ENCODE measurements around the gene MAGI2.
"Not testable (repeated sequence)": the region's sequence is repeated elsewhere in the genome, so short reads cannot be mapped to it uniquely, and the experiment has no call there.

Gene MAGI2

DNA sequence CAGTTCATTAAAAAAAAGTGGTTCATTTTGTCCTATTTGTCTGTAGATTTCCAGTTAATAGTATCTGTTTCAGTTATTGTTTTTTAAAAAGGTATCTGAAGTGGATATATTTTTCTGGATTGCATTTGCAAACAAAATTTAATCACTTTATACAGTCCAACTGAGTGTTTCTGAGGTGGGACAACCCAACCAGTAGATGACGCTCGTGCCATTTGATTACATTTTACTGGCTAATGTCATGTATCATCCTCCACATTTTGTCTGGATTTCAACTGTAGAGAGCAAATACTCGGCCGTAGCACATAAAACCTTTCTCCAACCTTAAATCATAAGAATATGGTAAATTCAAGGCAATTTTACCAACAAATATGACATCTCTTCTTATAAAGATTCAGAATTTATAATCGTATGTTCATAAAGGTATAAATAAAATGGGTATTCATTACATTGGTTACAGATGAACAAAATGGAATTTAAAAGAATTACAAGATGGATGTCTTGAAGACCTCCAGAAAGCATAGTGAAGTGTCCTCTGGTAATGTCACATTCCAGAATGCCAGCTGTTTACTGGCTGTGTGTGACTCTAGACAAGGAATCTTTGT is 865.9 kb downstream of the MAGI2 start:
- Histone ChIP-seq H3K9me2 (replicated peaks; ENCODE audit: low read depth, low read length) (no peaks in the 10 kb centered on the region), H3K36me3 (ENCODE audit: insufficient read depth, low read length) (no peaks in the 10 kb centered on the region), H3F3A (ENCODE audit: low read depth) (no peaks in the 10 kb centered on the region), H3K4me1 (ENCODE audit: insufficient read depth, low read length, poor library complexity, severe bottlenecking) (no peaks in the 10 kb centered on the region), H3K4me2 (ENCODE audit: low read depth, low read length, poor library complexity, severe bottlenecking) (no peak overlapping the region), H3K27me3 (ENCODE audit: insufficient read depth, low read length, poor library complexity, severe bottlenecking) (no peaks in the 10 kb centered on the region), H3K9me3 (ENCODE audit: insufficient read depth, low read depth, low read length) (no peaks in the 10 kb centered on the region), H3K9ac (ENCODE audit: low read depth, low read length, poor library complexity, severe bottlenecking) (no peak overlapping the region), H4K20me1 (ENCODE audit: insufficient read depth, low read length, poor library complexity, severe bottlenecking) (no peaks in the 10 kb centered on the region), H2AFZ (ENCODE audit: low read length) (no peak overlapping the region), H3K4me3 (ENCODE audit: low read length, poor library complexity, severe bottlenecking) (no peak overlapping the region), H3K79me2 (ENCODE audit: insufficient read depth, low read length) (no peaks in the 10 kb centered on the region)
- TF ChIP-seq, protein P1, sequence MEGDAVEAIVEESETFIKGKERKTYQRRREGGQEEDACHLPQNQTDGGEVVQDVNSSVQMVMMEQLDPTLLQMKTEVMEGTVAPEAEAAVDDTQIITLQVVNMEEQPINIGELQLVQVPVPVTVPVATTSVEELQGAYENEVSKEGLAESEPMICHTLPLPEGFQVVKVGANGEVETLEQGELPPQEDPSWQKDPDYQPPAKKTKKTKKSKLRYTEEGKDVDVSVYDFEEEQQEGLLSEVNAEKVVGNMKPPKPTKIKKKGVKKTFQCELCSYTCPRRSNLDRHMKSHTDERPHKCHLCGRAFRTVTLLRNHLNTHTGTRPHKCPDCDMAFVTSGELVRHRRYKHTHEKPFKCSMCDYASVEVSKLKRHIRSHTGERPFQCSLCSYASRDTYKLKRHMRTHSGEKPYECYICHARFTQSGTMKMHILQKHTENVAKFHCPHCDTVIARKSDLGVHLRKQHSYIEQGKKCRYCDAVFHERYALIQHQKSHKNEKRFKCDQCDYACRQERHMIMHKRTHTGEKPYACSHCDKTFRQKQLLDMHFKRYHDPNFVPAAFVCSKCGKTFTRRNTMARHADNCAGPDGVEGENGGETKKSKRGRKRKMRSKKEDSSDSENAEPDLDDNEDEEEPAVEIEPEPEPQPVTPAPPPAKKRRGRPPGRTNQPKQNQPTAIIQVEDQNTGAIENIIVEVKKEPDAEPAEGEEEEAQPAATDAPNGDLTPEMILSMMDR (conservative IDR thresholded peaks at IDR 0.05; ENCODE audit: low read length), result peak; percentile 50
- TF ChIP-seq EZH2phosphoT487 (IDR thresholded peaks at IDR 0.05; ENCODE audit: borderline replicate concordance), result no peak

DNA sequence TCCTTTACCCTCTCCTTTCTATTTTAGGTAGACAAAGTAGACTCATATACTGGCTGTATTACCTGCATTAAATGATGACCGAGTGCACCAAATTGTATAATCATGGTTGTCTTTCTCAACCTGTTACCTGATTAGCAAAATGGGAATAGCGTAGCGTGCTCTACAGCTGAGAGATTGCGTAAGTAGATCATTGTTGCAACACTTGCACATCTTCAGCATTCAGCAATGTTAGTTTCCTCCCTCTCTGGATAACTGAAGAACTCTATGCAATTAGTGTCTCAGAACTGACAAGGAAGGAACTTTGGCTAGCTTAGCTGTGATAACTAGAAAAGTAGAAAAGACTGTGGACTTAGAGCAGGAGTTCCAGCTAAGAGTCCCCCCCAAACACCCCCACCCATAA is 867.5 kb downstream of the MAGI2 start:
- Histone ChIP-seq H3F3A (ENCODE audit: low read depth) (no peaks in the 10 kb centered on the region), H3K4me3 (ENCODE audit: low read length, poor library complexity, severe bottlenecking) (no peak overlapping the region), H3K4me2 (ENCODE audit: low read depth, low read length, poor library complexity, severe bottlenecking) (no peak overlapping the region), H3K9me2 (replicated peaks; ENCODE audit: low read depth, low read length) (no peaks in the 10 kb centered on the region), H3K79me2 (ENCODE audit: insufficient read depth, low read length) (no peaks in the 10 kb centered on the region), H3K4me1 (ENCODE audit: insufficient read depth, low read length, poor library complexity, severe bottlenecking) (no peaks in the 10 kb centered on the region), H3K9me3 (ENCODE audit: insufficient read depth, low read depth, low read length) (no peaks in the 10 kb centered on the region), H3K36me3 (ENCODE audit: insufficient read depth, low read length) (no peaks in the 10 kb centered on the region), H3K27me3 (ENCODE audit: insufficient read depth, low read length, poor library complexity, severe bottlenecking) (no peaks in the 10 kb centered on the region), H2AFZ (ENCODE audit: low read length) (no peak overlapping the region), H4K20me1 (ENCODE audit: insufficient read depth, low read length, poor library complexity, severe bottlenecking) (no peaks in the 10 kb centered on the region), H3K9ac (ENCODE audit: low read depth, low read length, poor library complexity, severe bottlenecking) (no peak overlapping the region)
- TF ChIP-seq EZH2phosphoT487 (IDR thresholded peaks at IDR 0.05; ENCODE audit: borderline replicate concordance), result no peak
- TF ChIP-seq, protein P1 (conservative IDR thresholded peaks at IDR 0.05; ENCODE audit: low read length), result no peak

DNA sequence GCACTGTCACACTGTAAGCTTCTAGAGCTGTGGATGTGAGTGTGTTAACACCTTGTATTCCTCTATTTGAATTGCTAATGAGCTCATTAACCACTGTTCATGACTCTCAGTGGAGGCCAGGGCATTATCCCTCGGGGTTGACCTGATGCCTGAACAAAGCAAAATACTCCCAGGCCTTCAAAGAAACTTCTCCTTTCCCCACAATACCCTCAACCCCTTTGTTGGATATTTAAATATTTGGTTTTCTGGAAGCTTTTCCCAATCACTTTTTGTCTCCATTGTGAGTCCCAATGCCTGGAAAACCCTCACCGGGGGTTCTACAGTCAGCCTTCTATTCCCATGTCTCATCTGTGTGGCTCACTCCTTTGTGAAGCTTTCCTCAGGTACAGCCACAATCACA is 874.8 kb downstream of the MAGI2 start:
- H3K27me3 ChIP-seq (ENCODE audit: insufficient read depth, low read length, poor library complexity, severe bottlenecking), result no peaks in the 10 kb centered on the region
- H3K4me3 ChIP-seq (ENCODE audit: low read length, poor library complexity, severe bottlenecking), result no peak overlapping the region
- H3K9ac ChIP-seq (ENCODE audit: low read depth, low read length, poor library complexity, severe bottlenecking), result no peak overlapping the region
- no peak overlapping the region for H3K4me2 ChIP-seq (ENCODE audit: low read depth, low read length, poor library complexity, severe bottlenecking)
- no peak overlapping the region for H2AFZ ChIP-seq (ENCODE audit: low read length)
- H3K9me2 ChIP-seq (replicated peaks; ENCODE audit: low read depth, low read length), result no peaks in the 10 kb centered on the region
- H3K9me3 ChIP-seq (ENCODE audit: insufficient read depth, low read depth, low read length), result no peaks in the 10 kb centered on the region
- no peaks in the 10 kb centered on the region for H4K20me1 ChIP-seq (ENCODE audit: insufficient read depth, low read length, poor library complexity, severe bottlenecking)
- H3K4me1 ChIP-seq (ENCODE audit: insufficient read depth, low read length, poor library complexity, severe bottlenecking), result no peaks in the 10 kb centered on the region
- TF ChIP-seq, protein P1 (conservative IDR thresholded peaks at IDR 0.05; ENCODE audit: low read length), result no peak
- no peak for TF ChIP-seq EZH2phosphoT487 (IDR thresholded peaks at IDR 0.05; ENCODE audit: borderline replicate concordance)
- no peaks in the 10 kb centered on the region for H3K79me2 ChIP-seq (ENCODE audit: insufficient read depth, low read length)
- no peaks in the 10 kb centered on the region for H3F3A ChIP-seq (ENCODE audit: low read depth)
- no peaks in the 10 kb centered on the region for H3K36me3 ChIP-seq (ENCODE audit: insufficient read depth, low read length)

DNA sequence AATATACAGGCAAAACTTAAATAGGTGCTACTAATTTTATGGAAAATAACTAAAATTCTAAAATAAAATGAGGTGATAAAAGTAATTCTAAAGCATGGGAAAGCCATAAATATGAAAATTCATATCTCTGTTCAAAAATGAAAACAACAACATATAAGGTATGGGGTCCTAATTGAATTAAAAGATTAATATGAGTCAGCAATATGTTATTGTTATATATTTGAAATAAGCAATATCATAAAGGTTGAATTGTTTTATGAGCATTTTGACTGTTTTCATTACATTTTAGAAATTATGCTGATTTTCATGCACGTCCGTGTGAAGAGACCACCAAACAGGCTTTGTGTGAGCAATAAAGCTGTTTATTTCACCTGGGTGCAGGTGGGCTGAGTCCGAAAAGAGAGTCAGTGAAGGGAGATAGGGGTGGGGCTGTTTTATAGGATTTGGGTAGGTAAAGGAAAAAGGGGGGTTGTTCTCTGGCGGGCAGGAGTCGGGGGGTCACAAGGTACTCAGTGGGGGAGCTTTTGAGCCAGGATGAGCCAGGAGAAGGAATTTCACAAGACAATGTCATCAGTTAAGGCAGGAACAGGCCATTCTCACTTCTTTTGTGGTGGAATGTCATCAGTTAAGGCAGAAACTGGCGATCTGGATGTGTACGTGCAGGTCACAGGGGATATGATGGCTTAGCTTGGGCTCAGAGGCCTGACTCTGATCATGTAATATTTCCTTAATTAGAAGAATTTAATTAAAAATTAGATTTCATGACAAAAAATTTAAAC is 876.1 kb downstream of the MAGI2 start:
- H3K9ac ChIP-seq (ENCODE audit: low read depth, low read length, poor library complexity, severe bottlenecking); H4K20me1 ChIP-seq (ENCODE audit: insufficient read depth, low read length, poor library complexity, severe bottlenecking); H3K36me3 ChIP-seq (ENCODE audit: insufficient read depth, low read length); H3K79me2 ChIP-seq (ENCODE audit: insufficient read depth, low read length); H3K27me3 ChIP-seq (ENCODE audit: insufficient read depth, low read length, poor library complexity, severe bottlenecking); H3K9me3 ChIP-seq (ENCODE audit: insufficient read depth, low read depth, low read length); H3K4me1 ChIP-seq (ENCODE audit: insufficient read depth, low read length, poor library complexity, severe bottlenecking); H3F3A ChIP-seq (ENCODE audit: low read depth); H2AFZ ChIP-seq (ENCODE audit: low read length); H3K4me3 ChIP-seq (ENCODE audit: low read length, poor library complexity, severe bottlenecking); H3K4me2 ChIP-seq (ENCODE audit: low read depth, low read length, poor library complexity, severe bottlenecking); H3K9me2 ChIP-seq (replicated peaks; ENCODE audit: low read depth, low read length): not testable (repeated sequence)

Data from Loucy (cell line).